GM18508 (cell line): ENCODE results near the gene NATD1.
A peak's percentile ranks its signal among the peaks of the same experiment; 100 is the strongest.

Experiments used
- ATAC-seq: cut with Tn5 transposase; IDR thresholded peaks from one replicate; pipeline ENCODE4 v1.9.1; 2021; ENCODE audit warnings: moderate number of reproducible peaks; ENCODE audit not compliant: insufficient read depth, unreplicated experiment

NATD1 gene

GRCh38 chr17:21291357-21291756 lies 38.1 kb upstream of the NATD1 start:
- no peak for ATAC-seq

GRCh38 chr17:21289902-21290571 lies 36.8 kb upstream of the NATD1 start:
- ATAC-seq: no peak

DNA sequence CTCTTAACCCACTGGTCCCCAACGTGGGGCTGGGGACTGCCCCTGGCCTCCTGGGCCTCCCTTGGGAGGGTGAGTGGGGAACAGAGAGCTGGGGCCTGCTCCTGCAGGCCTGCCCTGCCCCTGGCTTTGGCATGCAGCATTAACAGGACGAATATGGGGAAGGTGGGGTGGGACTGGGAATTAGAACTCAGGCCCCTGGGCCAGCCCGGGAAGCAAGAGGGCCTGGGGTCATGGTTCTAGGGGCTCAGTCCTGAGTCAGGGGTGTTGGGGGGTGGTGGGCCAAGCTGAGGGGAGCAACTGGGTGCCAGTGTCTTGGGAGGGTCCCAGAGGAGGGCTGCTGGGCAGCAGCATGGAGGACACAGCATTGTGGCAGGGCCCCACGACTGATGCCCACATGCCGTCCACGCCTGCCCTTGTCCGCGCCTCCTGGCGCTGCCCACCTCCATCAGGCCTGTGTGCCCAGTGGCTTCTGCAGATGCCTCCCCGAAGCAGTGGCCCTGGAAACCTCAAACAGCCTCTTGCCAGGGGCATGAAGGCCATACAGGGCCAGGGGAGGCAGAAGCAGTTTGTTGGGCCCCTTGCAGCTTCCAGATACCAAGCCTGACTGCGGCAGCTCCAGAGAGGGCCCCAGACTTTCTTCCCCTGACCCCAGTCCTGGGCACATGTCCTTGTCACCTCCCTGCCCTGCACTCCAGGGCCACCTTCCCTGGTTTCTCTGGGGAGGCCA lies 36.1 kb upstream of the NATD1 start:
- no peak for ATAC-seq

GRCh38 chr17:21288571-21289017 lies 35.4 kb upstream of the NATD1 start:
- peak; percentile 18 for ATAC-seq

DNA sequence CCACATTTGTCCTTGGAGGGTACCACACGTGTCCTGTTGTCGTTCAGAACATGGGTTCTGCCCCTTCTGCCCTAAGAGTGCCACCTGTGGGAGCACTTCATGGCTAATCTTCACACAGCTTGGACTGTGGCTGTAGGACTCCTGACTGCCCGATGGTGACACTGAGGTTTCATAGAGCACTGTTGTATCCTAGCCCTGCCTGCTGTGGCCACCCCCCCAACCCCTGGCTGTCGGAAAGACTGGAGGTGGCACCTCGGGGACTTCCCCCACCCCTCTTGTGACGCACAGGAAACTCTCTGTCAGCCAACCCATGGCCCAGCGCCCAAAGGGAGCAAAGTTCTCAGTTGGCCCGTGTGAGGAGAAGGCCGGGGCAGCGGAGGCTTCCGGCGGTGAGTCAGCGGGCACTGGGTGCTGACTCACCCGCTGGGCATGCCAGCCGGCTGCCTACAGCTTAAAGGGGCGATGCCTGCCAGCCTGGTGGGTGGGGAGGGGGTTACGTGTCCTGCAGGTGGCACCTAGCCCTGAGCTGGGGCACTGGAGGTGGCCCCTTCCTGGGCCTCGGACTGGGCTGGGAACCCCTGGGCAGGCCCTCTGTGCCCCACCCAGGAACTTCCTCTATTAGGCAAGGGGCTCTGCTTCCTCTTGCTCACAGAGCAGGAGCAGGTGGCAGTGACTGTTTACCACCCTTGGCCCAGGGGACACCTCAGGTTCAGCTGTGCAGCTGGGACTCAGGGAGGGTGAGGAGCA lies 34.7 kb upstream of the NATD1 start:
- peak; percentile 33 for ATAC-seq

- no peak for ATAC-seq
Measured at GRCh38 chr17:21286909-21287702, 33.9 kb upstream of the NATD1 start.

DNA sequence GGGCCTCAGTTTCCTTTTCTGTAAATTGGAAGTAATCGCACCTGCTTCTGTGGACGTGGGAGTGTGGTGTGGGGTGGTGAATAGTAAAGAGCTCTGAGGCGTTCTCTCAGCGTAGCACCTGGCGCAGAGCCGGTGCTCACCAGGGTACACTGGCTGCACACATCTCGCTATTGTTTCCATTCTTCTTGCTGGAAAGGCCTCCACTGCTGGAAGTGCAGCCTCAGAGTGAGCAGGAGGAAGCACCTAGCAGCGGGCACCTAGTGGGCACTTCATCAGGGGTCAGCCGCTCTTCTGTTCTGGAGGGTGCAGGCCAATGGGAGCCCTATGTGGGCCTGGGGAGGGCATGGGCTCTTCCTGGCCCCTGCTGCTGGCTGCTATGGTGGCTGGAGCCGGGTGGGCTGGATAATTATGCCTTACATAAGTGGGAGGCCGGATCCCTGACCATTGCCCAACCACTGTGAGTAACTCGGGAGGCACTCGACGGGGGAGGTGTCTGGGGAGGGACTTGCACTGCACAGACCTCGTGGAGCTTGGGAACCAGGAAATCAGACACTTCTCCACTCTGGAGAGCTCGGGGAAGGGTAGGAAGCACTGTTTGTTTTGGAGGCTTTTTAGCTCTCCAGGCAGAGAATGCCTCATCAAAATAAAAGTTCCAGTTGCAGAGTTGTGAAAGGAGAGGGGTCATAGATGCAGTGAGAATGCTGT lies 33.0 kb upstream of the NATD1 start:
- ATAC-seq: no peak

GRCh38 chr17:21285164-21286065 lies 32.2 kb upstream of the NATD1 start:
- no peak for ATAC-seq

DNA sequence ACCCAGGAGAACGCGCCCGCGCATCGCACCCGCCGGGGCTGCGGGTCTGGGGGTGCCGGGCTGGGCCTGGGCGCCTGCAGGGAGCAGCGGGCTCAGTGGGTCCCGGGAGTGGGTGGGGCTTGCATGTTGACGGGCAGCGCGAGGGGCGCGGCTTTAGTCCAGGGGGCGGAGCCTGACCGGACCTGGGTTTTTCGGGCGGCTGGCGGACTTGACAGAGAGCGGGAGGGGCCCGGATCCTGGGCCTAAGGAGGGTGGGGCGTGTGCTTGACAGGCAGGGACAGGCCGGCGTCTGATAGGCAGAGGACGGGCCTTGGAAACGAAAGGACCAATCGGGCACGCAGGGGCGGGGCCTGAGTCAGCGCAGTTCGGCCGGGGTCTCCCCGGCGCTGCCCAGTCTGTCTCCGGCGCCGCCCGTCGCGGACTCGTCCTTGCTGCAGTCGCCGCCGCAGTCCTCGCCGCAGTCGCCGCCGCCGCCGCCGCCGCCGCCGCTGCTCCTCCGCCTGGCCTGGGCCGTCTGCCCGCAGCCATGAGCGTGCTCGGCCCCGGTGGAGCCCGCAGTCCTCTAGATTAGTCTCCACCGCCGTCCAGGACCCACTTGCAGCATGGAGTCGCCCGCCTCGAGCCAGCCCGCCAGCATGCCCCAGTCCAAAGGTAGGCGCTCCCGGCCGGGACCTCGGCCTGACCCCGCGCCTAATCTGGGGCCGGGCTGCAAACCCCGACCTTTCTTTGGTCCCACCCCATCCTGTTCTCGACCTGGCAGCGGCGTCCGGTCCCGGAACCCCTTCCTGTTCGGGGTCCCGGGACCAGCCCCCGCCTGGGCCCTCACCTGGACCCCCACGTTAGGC lies 31.3 kb upstream of the NATD1 start, which contains the start of gene MAP2K3:
Gene MAP2K3 (plus strand): TSS at position 393 of the 845 bp plus-strand sequence. CDS start 210 bp downstream, at position 603.
- peak; percentile 53 for ATAC-seq

DNA sequence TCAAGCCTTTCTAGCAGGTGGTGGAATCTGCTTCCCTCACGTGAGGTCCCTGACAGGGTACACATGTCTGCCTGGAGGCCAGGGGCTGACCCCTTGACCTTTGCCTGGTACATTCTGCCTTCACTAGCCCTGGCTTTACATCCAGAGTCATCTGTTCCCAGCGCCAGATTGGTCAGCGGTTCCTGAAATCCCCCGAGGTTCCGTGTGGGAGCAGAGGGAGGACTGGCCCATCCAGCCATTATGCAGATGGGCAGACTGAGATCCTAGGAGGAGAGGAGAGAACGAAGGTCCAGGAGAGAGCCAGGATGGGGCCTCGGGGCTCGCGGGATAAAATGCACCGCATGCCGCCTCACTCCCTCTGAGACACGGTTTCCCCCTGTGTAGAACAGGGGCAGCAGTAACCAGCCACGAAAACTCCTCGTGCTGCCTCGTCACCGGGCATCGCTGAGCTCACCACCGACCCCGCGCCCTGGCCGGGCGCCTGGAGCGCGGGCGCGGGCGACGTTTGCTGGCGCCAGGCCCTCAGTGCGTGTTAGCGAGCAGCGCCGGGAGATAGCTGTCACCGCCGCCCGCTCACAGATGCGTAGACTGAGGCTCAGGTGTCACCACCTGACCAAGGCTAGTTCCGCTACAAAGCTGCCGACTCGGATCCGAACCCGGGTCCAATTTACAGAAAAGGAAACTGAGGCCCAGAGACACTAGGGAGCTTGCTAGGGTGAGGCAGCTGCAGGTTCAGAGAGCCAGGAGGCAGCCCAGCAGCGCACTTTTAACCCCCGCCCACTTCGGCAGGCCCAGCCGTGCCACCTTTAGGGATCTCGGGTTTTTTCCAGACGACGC lies 30.5 kb upstream of the NATD1 start:
- ATAC-seq: no peak

DNA sequence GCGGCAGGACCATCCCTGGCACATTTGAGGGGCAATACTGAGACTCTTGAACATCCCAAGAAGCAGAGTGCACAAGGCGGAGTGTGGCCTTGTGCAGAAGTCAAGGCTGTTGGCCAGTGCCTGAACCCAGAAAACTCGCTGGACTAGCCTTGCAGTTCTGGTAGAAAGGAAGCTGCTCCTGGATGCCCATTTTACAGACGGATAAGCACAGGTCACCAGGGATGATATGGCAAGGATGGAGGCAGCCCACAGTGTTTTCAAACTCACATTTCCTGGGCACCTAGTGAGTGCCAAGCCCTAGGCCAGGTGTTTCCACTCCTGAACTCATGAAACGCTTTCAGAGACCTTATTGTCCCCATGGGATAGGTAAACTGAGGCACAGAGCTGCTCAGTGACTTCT lies 29.6 kb upstream of the NATD1 start:
- no peak for ATAC-seq

GRCh38 chr17:21282231-21282630 lies 29.0 kb upstream of the NATD1 start:
- no peak for ATAC-seq

GRCh38 chr17:21280081-21280518 lies 26.9 kb upstream of the NATD1 start:
- ATAC-seq: no peak

- ATAC-seq: no peak
Measured at GRCh38 chr17:21279582-21279981, 26.4 kb upstream of the NATD1 start.

DNA sequence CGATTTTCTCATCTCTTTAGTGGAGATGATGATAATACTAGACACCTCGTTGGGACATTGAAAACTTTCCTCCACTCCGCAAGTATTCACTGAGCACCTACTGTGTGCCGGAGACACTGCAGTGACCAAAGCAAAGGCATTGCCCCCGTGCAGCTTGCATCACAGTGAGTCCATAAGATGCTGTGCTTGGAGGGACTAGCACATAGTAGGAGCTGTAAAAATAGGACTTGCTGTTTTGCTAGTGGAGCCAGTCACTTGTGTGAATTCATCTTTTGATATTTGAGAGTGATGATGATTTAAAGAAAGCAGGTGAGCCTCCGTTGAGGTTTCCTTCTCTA lies 26.0 kb upstream of the NATD1 start:
- no peak for ATAC-seq

- ATAC-seq: no peak
Measured at GRCh38 chr17:21278450-21279197, 25.4 kb upstream of the NATD1 start.
